ENCODE results near the gene TIGIT.
A peak's percentile ranks its signal among the peaks of the same experiment; 100 is the strongest.

TIGIT gene

GRCh38 chr3:114313426-114313825, 19.6 kb downstream of the TIGIT start:
- DNase-seq (ENCODE audit: low spot score) = no peak

GRCh38 chr3:114314282-114314681, 20.5 kb downstream of the TIGIT start:
- DNase-seq (ENCODE audit: low spot score) = no peak

GRCh38 chr3:114318295-114318694, 24.5 kb downstream of the TIGIT start:
- no peak for DNase-seq (ENCODE audit: low spot score)

- no peak for DNase-seq (ENCODE audit: low spot score)
Observed at GRCh38 chr3:114319453-114319852, 25.6 kb downstream of the TIGIT start.

GRCh38 chr3:114320246-114320645, 26.4 kb downstream of the TIGIT start:
- DNase-seq (ENCODE audit: low spot score) = no peak

GRCh38 chr3:114323546-114324254, 29.9 kb downstream of the TIGIT start:
- DNase-seq (ENCODE audit: low spot score) = no peak

GRCh38 chr3:114327665-114328064, 33.8 kb downstream of the TIGIT start:
- no peak for DNase-seq (ENCODE audit: low spot score)

- DNase-seq (ENCODE audit: low spot score) = no peak
Observed at GRCh38 chr3:114328345-114328744, 34.5 kb downstream of the TIGIT start.

GRCh38 chr3:114329823-114330222, 36.0 kb downstream of the TIGIT start:
- DNase-seq (ENCODE audit: low spot score) = no peak

- no peak for DNase-seq (ENCODE audit: low spot score)
Observed at GRCh38 chr3:114331007-114331406, 37.2 kb downstream of the TIGIT start.

GRCh38 chr3:114331710-114332109, 37.9 kb downstream of the TIGIT start:
- no peak for DNase-seq (ENCODE audit: low spot score)

- no peak for DNase-seq (ENCODE audit: low spot score)
Observed at GRCh38 chr3:114332342-114333179, 38.7 kb downstream of the TIGIT start.

- peak; percentile 71 for DNase-seq (ENCODE audit: low spot score)
Observed at GRCh38 chr3:114333180-114333922, 39.5 kb downstream of the TIGIT start.

- no peak for DNase-seq (ENCODE audit: low spot score)
Observed at GRCh38 chr3:114333923-114334240, 40.1 kb downstream of the TIGIT start.

GRCh38 chr3:114336122-114336697, 42.4 kb downstream of the TIGIT start:
- no peak for DNase-seq (ENCODE audit: low spot score)

GRCh38 chr3:114336857-114337256, 43.0 kb downstream of the TIGIT start:
- no peak for DNase-seq (ENCODE audit: low spot score)

GRCh38 chr3:114338651-114339357, 45.0 kb downstream of the TIGIT start:
- DNase-seq (ENCODE audit: low spot score) = no peak

GRCh38 chr3:114344492-114344891, 50.7 kb downstream of the TIGIT start:
- DNase-seq (ENCODE audit: low spot score) = no peak

- DNase-seq (ENCODE audit: low spot score) = no peak
Observed at GRCh38 chr3:114350271-114350670, 56.4 kb downstream of the TIGIT start.

GRCh38 chr3:114350690-114351089, 56.9 kb downstream of the TIGIT start:
- no peak for DNase-seq (ENCODE audit: low spot score)

- DNase-seq (ENCODE audit: low spot score) = no peak
Observed at GRCh38 chr3:114351123-114351821, 57.4 kb downstream of the TIGIT start.
